HK-2 (cell line): ENCODE results near the gene SLMAP.
"Not testable (repeated sequence)": the region's sequence is repeated elsewhere in the genome, so short reads cannot be mapped to it uniquely, and the experiment has no call there.

Source experiments
- DNase-seq: peaks from one replicate; pipeline ENCODE4 v3.0.0-alpha.2; 2018; ENCODE audit not compliant: unreplicated experiment

Gene SLMAP

GRCh38 chr3:57794951-57795350, 38.8 kb downstream of the SLMAP start:
- DNase-seq: no peak

- DNase-seq: no peak
Measured at GRCh38 chr3:57796261-57796660, 40.2 kb downstream of the SLMAP start.

DNA sequence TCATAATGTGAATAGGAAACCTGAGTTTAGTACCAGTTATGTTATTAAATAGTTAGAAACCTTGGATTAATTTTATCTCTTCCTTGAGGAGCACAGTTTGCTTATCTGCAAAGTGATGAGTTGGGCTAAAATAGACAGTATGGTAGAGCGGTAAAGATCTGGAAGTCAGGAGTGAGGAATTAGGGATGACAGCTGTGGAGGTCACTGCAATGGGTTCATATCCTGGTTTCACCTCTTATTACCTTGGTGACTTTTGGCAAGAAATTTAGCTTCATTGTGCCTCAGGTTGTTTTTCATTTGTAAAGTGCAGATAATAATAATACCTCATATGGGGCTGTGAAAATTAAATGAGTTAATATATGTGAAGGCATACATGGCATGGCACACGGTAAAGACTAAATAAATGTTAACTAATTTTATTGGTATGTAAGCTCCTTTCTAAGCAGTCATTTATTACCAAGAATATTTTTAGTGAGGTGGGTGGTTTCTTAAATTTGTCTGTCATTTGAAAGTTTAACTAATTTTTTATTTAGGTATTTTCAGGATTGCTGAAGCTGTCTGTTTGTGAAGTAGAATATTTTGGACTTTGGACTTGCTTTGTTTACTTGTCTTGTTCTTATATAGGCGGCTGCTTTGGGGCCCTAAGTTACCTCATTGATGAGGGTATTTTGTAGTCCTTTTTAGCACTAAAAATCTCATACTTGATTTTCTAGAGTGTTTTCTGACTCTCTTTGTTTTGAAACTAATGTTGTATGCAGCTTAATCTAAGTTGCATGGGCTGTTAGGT, 41.8 kb downstream of the SLMAP start:
- DNase-seq: no peak

DNA sequence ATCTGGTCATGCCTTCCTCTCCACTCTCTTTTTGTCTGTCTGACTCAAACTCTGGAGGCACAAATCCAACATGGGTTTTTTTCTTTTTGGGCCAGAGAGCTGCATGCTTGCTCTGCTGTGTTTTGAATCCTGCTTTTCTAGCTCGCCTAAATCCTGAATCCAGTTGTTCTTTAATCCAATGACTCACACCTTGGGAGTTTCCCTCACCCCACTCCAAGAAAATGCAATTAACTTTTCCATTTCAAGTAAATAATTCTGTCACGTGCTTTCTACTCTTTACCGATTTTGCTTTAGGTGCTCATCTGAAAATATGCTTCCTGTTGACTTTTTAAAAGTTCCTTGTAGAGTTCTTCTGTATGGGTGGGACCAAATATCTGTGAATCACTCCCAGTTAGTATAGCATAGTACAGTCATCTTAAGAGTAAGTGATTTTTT, 47.6 kb downstream of the SLMAP start:
- peak; percentile 35 for DNase-seq

- no peak for DNase-seq
Measured at GRCh38 chr3:57805266-57805665, 49.2 kb downstream of the SLMAP start.

DNA sequence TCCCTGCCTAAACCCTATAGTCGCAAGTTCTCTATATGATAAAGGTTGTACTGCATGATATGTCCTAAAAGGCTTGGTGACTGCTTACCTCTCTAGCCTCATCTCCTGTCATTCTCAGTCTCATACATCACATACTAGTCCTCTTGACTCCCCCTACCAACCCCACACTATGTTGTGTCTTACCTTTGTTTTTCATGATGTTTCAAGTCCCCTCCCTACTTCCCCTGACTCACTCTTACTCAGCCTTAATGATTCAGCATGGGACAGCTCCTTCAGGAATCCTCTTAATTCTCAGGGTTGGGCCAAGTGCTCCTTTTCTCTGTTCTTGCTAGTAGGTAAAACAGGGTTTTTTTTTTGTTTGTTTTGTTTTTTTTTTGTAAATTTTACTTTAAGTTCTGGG, 49.6 kb downstream of the SLMAP start:
- peak; percentile 26 for DNase-seq

DNA sequence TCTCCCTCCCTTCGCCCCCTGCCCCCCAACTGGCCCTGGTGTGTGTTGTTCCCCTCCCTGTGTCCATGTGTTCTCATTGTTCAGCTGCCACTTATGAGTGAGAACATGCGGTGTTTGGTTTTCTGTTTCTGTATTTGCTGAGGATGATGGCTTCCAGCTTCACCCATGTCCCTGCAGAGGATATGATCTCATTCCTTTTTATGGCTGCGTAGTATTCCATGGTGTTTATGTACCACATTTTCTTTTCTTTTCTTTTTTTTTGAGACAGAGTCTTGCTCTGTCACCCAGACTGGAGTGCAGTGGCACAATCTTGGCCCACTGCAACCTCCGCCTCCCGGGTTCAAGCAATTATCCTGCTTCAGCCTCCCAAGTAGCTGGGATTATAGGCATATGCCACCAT, 50.1 kb downstream of the SLMAP start:
- not testable (repeated sequence) for DNase-seq

GRCh38 chr3:57808961-57809608, 53.0 kb downstream of the SLMAP start:
- DNase-seq: no peak

- no peak for DNase-seq
Measured at GRCh38 chr3:57809609-57809968, 53.5 kb downstream of the SLMAP start.

GRCh38 chr3:57810048-57810447, 53.9 kb downstream of the SLMAP start:
- DNase-seq: no peak

DNA sequence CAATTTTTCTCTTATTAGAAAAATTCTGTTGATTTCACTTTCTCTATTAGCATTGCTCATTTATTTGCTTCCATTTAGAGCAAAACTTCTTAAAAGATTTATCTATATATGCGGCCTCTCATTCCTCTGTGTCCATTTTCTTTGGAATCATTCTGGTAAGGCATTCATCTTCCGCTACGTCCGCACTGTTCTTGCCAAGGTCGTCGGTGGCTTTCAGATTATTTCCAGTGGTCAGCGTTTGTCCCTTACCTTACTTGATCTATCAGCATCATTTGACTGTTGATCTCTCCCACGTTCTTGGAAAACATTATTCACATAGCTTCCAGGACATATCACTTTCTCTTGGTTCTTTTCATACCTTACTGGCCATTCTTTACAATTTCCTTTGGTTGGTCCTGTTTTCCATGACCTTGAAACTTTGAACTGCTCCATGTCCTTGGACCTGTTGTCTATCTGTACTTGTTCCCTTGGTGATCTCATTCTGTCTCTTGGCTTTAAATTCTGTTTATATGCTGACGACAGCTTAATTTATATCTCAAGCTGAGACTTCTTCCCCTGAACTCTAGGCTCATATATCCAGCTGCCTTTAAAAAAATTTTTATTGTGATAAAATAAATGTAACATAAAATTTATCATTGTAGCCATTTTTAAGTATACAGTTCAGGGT, 54.5 kb downstream of the SLMAP start:
- no peak for DNase-seq

GRCh38 chr3:57815036-57815435, 58.9 kb downstream of the SLMAP start:
- no peak for DNase-seq

DNA sequence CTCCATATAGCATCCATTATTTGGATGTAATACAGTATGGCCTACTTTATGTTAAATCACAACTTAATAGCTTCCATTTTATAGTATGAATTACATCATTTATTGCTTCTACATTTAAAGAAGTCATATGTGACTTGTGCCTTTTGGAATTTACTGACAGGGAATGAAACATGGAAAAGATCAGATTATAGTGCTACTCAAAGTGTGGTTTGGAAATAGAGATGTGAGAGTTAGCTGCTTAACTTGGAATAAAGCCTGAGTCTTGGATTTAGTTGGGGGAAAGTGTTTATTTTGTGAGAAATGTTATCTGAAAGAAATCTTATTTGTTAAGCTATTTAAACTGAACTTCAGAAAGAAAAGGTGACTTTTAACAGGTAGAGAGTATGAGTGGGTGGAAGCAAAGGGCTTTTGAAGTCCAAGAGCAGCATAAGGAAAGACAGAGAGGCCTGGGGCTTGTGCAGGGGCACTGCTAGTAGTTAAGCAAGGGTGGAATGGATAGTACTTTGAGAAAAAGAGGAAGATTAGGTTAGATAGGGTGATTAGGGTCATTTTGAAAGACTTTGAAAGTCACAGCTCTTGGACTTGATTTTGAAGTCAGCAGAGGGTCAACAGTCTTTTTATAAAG, 60.5 kb downstream of the SLMAP start:
- DNase-seq: no peak

- DNase-seq: no peak
Measured at GRCh38 chr3:57818772-57819171, 62.7 kb downstream of the SLMAP start.

GRCh38 chr3:57820479-57820878, 64.4 kb downstream of the SLMAP start:
- no peak for DNase-seq

DNA sequence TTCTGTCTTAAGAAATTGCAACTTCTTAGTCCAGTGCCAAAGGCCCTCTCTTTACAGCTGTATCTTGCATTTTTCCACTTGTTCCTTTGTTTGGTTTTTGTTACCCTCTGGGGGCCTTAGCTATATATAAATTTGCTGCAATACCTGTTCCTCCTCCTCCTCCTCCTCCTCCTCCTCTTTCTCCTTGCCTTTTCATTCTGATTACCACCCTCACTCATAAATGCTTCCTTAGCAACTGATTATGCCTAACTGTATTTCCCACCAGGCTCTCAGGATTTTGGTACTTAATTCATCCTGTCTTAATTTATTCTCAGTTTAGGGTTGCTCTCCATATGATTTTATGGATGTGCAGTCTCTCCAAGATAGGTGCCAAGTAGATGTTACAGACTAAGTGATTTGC, 65.7 kb downstream of the SLMAP start:
- no peak for DNase-seq

GRCh38 chr3:57822686-57823085, 66.6 kb downstream of the SLMAP start:
- no peak for DNase-seq

DNA sequence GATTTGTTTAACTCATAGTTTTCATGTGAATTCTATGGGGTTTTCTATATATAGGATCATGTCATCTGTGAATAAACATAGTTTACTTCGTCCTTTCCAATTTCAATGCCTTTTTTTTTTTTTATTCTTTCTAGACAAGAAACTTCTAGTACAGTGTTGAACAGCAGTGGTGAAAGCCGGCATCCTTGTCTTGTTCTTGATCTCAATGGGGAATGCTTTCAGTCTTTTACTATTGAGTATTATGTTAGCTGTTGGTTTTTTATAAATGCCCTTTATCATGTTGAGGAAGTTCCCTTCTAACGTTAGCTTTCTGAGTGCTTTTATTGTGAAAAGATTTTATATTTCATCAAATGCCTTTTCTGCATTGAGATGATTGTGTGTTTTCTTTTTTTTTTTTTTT, 69.0 kb downstream of the SLMAP start:
- DNase-seq: no peak

DNA sequence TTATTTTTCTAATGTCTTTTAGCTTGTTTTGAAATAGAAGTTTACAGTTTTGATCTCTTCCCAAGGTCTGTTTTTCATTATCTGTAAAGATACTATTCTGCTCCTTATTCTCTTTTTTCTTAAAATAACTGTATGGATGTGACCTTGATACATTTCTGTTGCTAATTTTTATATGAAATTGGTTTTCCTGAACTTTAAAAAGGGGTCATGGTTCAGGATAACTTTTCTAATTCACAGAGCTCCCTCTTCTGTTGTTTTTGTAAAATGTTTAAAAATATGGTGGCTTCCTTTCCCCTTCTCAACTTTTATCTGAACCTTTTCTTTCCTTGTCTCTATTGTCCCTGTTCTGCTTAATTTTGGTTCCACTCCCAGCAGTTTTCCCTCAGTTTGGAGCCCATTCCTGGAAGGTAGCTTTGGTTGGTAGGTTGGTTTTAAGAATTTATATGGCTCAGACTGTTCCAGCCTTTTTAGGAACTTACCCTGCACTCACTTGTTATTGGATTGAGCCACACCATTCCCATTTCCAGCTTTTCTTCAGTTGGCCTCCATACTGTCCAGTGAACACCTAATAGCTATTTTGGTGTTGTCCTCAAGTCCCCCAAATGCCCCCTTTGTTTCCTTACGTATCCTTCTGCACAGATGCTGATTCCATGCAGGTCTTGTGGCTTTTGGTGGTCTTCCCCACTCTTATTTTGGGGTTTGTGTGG, 70.3 kb downstream of the SLMAP start:
- DNase-seq: no peak

GRCh38 chr3:57826952-57827723, 71.0 kb downstream of the SLMAP start:
- no peak for DNase-seq

DNA sequence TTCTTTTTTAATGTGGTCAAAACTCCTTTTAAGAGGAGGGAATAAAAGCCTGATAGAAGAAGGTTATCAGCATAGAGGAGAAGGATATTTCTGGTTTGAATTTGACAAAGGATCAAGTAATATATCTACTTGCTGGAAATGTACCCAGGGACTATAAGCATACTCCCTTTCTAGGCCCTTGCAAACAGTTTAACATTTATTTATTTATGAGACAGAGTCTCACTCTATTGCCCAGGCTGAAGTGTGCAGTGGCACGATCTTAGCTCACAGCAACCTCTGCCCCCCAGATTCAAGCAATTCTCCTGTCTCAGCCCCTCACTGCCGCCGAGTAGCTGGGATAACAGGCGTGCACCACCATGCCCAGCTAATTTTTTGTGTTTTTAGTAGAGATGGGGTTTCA, 71.6 kb downstream of the SLMAP start:
- no peak for DNase-seq
